Stimulated activated CD4-positive, alpha-beta T cell treated with anti-CD3 and anti-CD28 coated beads, Interleukin-1b, Interleukin-23, amount 100 ng/mL, for 48 hours (primary cell): ENCODE data around the gene GRB7.
"Not testable (repeated sequence)": the region's sequence is repeated elsewhere in the genome, so short reads cannot be mapped to it uniquely, and the experiment has no call there.

ENCODE experiments used
- DNase-seq: peaks from one replicate; pipeline ENCODE4 v3.0.0-alpha.2; 2020

Gene GRB7

DNA sequence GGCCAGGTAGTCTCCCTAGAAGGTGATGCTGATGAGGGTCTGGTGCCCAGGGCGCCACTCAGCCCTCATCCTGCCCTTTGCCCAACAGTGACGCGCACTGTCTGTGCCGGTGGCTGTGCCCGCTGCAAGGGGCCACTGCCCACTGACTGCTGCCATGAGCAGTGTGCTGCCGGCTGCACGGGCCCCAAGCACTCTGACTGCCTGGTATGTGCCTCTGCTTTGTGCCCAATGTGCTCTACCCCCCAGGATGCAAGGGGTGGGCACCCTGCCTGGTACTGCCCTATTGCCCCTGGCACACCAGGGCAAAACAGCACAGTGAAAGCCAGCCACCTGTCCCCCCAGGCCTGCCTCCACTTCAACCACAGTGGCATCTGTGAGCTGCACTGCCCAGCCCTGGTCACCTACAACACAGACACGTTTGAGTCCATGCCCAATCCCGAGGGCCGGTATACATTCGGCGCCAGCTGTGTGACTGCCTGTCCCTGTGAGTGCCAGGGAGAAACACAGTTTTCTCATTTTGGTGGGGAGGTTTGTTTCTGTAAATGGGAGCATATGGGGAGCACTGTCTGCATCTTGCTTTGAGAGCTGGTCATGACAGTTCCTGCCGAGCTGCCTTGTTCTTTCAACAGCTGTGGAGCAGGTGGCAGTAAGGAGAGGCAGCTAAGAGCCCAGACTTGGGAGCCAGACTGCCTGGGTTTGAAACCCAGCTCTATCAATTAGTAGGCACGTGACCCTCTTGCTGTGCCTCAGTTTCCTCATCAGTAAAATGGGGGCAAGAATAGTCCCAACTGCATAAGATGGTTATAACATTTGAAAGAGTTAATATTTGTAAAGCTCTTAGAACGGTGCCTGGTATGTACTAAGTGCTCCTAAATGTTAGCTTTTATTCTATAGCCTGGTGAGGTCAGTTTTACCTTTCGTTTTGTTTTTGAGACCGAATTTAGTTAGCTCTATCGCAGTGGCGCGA lies 27.5 kb upstream of the GRB7 start:
- DNase-seq, result no peak

DNA sequence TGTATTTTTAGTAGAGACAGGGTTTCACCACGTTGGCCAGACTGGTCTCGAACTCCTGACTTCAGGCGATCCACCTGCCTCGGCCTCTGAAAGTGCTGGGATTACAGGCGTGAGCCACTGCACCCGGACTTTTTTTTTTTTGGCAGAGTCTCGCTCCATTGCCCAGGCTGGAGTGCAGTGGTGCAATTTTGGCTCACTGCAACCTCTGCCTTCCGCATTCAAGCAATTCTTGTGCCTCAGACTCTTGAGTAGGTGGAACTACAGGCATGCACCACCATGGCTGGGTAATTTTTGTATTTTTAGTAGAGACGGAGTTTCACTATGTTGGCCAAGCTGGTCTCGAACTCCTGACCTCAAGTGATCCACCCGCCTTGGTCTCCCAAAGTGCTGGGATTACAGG lies 26.7 kb upstream of the GRB7 start:
- DNase-seq, result not testable (repeated sequence)

DNA sequence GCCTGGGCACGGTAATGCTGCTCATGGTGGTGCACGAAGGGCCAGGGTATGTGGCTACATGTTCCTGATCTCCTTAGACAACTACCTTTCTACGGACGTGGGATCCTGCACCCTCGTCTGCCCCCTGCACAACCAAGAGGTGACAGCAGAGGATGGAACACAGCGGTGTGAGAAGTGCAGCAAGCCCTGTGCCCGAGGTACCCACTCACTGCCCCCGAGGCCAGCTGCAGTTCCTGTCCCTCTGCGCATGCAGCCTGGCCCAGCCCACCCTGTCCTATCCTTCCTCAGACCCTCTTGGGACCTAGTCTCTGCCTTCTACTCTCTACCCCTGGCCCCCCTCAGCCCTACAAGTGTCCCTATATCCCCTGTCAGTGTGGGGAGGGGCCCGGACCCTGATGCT lies 25.9 kb upstream of the GRB7 start:
- DNase-seq, result no peak

DNA sequence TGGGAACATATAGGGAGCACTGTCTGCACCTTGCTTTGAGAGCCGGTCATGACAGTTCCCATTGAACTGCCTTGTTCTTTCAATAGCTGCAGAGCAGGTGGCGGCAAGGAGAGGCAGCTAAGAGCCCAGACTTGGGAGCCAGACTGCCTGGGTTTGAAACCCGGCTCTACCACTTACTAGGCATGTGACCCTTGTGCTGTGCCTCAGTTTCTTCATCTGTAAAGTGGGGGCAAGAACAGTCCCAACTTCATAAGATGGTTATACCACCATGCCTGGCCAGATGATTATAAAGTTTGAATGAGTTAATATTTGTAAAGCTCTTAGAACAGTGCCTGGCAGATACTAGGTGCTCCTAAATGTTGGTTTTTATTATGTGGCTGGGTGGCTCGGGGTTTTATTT lies 23.5 kb upstream of the GRB7 start:
- DNase-seq, result no peak

DNA sequence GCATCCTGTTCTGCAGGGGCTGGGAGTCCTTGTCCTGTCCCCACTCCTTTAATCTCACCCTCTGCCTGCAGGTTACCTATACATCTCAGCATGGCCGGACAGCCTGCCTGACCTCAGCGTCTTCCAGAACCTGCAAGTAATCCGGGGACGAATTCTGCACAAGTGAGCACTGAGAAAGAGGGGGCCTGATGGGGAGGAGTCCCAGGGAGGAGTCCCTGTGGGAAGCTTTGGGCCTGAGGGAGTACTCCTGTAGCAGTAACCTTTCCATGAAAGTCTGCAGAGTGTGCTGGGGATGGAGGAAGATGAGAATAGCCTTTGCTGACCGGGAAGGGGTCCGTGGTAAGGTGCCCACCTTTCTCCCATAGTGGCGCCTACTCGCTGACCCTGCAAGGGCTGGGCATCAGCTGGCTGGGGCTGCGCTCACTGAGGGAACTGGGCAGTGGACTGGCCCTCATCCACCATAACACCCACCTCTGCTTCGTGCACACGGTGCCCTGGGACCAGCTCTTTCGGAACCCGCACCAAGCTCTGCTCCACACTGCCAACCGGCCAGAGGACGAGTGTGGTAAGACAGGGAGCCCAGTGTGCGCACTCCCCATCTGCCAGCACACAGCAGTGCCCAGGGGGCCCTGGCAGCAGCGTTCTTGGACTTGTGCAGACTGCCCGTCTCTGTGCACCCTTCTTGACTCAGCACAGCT lies 22.2 kb upstream of the GRB7 start:
- no peak for DNase-seq

GRCh38 chr17:39716073-39716818 lies 21.5 kb upstream of the GRB7 start:
- no peak for DNase-seq

GRCh38 chr17:39716879-39717536 lies 20.7 kb upstream of the GRB7 start:
- no peak for DNase-seq

GRCh38 chr17:39717660-39718059 lies 20.1 kb upstream of the GRB7 start:
- DNase-seq, result no peak

DNA sequence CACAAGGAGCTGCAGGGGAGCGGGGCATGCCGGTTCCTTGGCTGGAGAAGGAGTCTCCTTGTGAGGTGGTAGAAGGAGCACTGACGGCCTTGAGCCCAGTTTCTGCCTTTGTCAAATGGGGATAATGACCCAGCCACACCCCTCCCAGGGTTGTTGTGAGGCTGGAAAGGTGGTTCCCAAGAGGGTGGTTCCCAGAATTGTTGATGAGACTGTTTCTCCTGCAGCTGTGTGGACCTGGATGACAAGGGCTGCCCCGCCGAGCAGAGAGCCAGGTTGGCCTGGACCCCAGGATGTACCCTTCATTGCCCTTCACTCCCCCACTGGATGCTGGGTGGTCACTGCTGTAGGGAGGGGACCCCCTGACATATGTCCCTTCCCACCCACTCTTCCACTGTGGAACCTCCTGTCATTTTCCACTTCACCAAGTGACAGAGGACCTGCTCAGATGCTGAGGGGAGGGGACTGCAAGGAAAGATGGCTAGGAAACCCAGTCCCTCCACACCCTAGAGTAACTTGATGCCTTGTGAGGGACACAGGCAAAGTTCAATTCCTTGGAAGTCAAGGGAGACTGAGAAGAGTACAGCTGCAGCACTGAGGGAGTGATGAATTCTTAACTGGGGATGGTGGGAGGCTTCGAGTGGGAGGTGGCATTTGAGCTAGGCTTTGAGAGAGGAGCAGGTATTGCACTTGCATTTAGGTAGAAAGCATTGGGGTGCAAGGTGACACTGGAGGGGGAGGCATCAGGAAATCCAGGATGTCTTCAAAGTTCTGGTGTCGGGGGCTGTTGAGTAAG lies 18.0 kb upstream of the GRB7 start:
- no peak for DNase-seq

- DNase-seq, result no peak
Measured at GRCh38 chr17:39722104-39722503, 15.6 kb upstream of the GRB7 start.

DNA sequence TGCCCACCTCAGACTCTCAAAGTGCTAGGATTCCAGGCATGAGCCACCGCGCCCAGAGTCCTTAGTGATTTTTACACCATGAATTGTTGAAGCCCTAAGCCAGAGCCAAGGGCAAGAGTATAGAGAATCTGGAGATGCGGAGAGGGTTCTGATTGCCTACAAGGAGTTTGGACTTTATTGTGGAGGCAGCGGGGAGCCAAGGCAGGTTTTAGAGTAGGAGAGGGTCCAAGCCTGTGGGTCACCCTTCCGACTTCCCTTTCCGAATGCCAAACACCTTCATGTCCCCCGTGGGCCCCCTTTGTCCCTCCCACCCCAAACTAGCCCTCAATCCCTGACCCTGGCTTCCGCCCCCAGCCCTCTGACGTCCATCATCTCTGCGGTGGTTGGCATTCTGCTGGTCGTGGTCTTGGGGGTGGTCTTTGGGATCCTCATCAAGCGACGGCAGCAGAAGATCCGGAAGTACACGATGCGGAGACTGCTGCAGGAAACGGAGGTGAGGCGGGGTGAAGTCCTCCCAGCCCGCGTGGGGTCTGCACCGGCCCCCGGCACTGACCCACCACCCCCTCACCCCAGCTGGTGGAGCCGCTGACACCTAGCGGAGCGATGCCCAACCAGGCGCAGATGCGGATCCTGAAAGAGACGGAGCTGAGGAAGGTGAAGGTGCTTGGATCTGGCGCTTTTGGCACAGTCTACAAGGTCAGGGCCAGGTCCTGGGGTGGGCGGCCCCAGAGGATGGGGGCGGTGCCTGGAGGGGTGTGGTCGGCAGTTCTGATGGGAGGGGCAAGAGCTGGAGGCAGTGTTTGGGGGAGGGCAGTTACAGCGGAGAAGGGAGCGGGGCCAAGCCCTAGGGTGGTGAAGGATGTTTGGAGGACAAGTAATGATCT lies 14.5 kb upstream of the GRB7 start:
- DNase-seq, result no peak

DNA sequence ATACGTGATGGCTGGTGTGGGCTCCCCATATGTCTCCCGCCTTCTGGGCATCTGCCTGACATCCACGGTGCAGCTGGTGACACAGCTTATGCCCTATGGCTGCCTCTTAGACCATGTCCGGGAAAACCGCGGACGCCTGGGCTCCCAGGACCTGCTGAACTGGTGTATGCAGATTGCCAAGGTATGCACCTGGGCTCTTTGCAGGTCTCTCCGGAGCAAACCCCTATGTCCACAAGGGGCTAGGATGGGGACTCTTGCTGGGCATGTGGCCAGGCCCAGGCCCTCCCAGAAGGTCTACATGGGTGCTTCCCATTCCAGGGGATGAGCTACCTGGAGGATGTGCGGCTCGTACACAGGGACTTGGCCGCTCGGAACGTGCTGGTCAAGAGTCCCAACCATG lies 13.0 kb upstream of the GRB7 start:
- DNase-seq, result no peak

GRCh38 chr17:39725923-39726322 lies 11.8 kb upstream of the GRB7 start:
- DNase-seq, result not testable (repeated sequence)

GRCh38 chr17:39726617-39727016 lies 11.1 kb upstream of the GRB7 start:
- no peak for DNase-seq

GRCh38 chr17:39727556-39727955 lies 10.2 kb upstream of the GRB7 start:
- no peak for DNase-seq

- DNase-seq, result no peak
Measured at GRCh38 chr17:39729280-39729851, 8.4 kb upstream of the GRB7 start.

DNA sequence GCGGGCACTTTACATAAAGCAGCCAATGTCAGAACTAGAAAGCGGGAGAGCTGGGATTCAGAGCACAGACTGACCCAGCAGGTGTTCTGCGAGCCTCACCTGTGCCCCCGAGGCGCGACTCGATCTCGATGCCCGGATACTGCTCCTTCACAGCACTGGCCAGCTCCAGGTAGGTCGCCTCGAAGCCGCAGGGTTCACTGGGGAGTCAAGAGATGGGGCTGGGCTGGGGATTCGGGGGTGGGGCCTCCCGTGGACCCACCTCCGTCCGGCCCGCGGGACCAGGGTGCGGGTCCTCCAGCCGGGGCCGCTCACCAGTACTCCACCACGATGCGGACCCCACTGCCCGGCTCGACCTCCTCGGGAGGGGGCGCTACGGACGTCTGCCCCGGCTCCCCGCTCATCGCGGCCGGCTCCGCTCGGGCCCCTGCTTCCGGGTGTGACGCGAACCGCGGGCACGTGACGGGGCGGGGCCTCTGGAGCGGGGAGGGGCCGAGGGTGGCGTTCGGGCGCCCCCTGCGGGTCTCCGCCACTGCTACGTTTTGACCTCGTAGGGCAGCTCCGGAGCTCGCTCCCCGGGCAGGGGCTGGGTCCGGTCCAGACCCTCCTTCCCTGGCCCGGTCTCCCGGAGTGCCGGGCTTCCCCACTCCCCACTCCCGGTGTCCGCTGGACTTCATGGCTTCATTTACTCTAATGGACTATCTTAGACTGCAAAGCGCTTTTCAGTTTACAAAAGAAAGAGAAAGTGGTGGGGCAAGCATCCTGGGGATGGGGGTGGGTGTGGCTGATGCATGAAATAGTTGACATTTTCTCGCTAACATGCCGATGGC lies 7.4 kb upstream of the GRB7 start, which contains the start of gene MIEN1:
Gene MIEN1, minus strand, starts transcription at position 438 of the 827 bp plus-strand sequence. Its CDS starts 37 bp downstream, at position 401.
- DNase-seq, result peak; percentile 92

DNA sequence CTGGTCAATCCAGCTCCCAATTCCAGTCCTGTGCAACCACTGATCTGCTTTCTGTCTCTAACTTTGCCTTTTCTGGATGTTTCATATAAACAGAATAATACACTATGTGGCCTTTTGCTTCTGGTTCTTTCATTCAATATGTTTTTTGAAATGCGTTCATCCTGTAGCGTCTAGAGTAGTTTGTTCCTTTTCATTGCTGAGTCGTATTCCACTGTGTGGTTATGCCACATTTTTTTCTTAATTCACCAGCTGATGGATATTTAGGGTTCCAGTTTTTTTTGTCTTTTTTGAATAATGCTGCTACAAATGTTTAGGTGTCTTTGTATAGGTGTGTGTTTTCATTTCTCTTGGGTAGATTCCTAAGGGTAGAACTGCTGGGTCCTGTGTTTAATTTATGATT lies 5.2 kb upstream of the GRB7 start:
- DNase-seq, result no peak

GRCh38 chr17:39735882-39736281 lies 1.9 kb upstream of the GRB7 start:
- no peak for DNase-seq
